CD4-positive, alpha-beta T cell (primary cell): ENCODE measurements around the gene ZKSCAN3. TPM values are rescaled to one million over a fixed set of nuclear protein-coding genes. Genes with fewer than 3 reads are reported as not detected.

ENCODE experiments used
- ATAC-seq: fragments of 200-7000 bp; cut with Tn5 transposase; one replicate; pipeline ENCODE4 v1.10.0; 2022; ENCODE audit warnings: mild to moderate bottlenecking; ENCODE audit not compliant: poor library complexity
- CTCF ChIA-PET: fragments of 350-600 bp; sonication (Branson Sonifier 250); formaldehyde crosslinking; loops from one replicate; lab custom pipeline; 2021; ENCODE audit warnings: antibody characterized with exemption, inconsistent platforms; lab: Charles Lee
- POLR2A ChIA-PET: fragments of 350-600 bp; sonication (Branson Sonifier 250); formaldehyde crosslinking; loops from one replicate; lab custom pipeline; 2021; ENCODE audit warnings: antibody characterized with exemption, inconsistent platforms; lab: Charles Lee
- DNase-seq, 14 experiments: peaks; one replicate each; pipeline ENCODE4 v3.0.0-alpha.2; 2013 to 2020; ENCODE audit warnings: mixed read lengths in 2 of 14
- H3K27ac ChIP-seq, 2 donors: one replicate each; pipeline versions ENCODE4 v1.5.1 to v1.7.0; 2013; ENCODE audit warnings: low read length in 2 of 2, low read depth in 1 of 2, mild to moderate bottlenecking in 1 of 2
- H3K27me3 ChIP-seq, 2 experiments: 1 replicate in 1 of 2; 2 replicates in 1 of 2; pipeline versions ENCODE4 v1.6.1 to v1.7.0; 2013; ENCODE audit warnings: low read length in 2 of 2, control low read depth in 1 of 2, mild to moderate bottlenecking in 1 of 2, moderate library complexity in 1 of 2; ENCODE audit not compliant: insufficient read depth in 2 of 2, control insufficient read depth in 1 of 2
- H3K36me3 ChIP-seq: one replicate; pipeline ENCODE4 v1.6.1; 2013; ENCODE audit warnings: low read length, control low read depth; ENCODE audit not compliant: insufficient read depth
- H3K4me1 ChIP-seq: one replicate; pipeline ENCODE4 v1.6.1; 2013; ENCODE audit warnings: low read length, control low read depth; ENCODE audit not compliant: insufficient read depth
- H3K4me3 ChIP-seq: one replicate; pipeline ENCODE4 v1.5.1; 2013; ENCODE audit warnings: mild to moderate bottlenecking, low read length, moderate library complexity
- H3K9me3 ChIP-seq, 2 experiments: 1 replicate in 1 of 2; 2 replicates in 1 of 2; pipeline versions ENCODE4 v1.6.1 to v1.7.0; 2013; ENCODE audit warnings: low read length in 2 of 2, mild to moderate bottlenecking in 2 of 2, control low read depth in 1 of 2, moderate library complexity in 1 of 2; ENCODE audit not compliant: control insufficient read depth in 1 of 2, insufficient read depth in 1 of 2
- H3K27ac Mint-ChIP-seq: one replicate; pipeline ENCODE4 v1.8.0; 2020; ENCODE audit warnings: mixed read lengths
- H3K27me3 Mint-ChIP-seq: one replicate; pipeline ENCODE4 v1.8.0; 2021; ENCODE audit warnings: mixed read lengths
- H3K36me3 Mint-ChIP-seq: one replicate; pipeline ENCODE4 v1.8.0; 2021; ENCODE audit warnings: low read depth, mixed read lengths
- H3K4me1 Mint-ChIP-seq: one replicate; pipeline ENCODE4 v1.8.0; 2021; ENCODE audit warnings: low read depth, mixed read lengths
- H3K4me3 Mint-ChIP-seq: one replicate; pipeline ENCODE4 v1.8.0; 2020; ENCODE audit warnings: mild to moderate bottlenecking, mixed read lengths
- H3K9me3 Mint-ChIP-seq: one replicate; pipeline ENCODE4 v1.8.0; 2020; ENCODE audit warnings: mixed read lengths
- CTCF ChIP-seq: fragments of 200-600 bp; IDR thresholded peaks from one replicate; pipeline ENCODE4 v1.8.0; 2022; ENCODE audit warnings: antibody characterized with exemption, mild to moderate bottlenecking
- intact Hi-C, 2 experiments: fragments of 100-400 bp; cut with DNase I in 1 of 2; cut with micrococcal nuclease in 1 of 2; formaldehyde crosslinking; loops; one replicate each; pipeline versions ENCODE4 v1.15.1 to v1.9.0; 2023 to 2025; cut with DNase I, micrococcal nuclease
- total RNA-seq, 174 experiments: library from RNA in 2 of 174; stranded (reverse) in 2 of 174; gene quantifications; one replicate each; pipeline ENCODE4 v1.2.3 and lab custom pipeline; 2021 to 2026

ZKSCAN3 gene
- total RNA-seq, 2 experiments from 2014 or later = 0.88 to 0.89 TPM

GRCh38 chr6:28343898-28344677, 5.7 kb upstream of the ZKSCAN3 start:
- no peak overlapping the region for H3K4me3 Mint-ChIP-seq
- POLR2A ChIA-PET = interaction anchor here (0.6 kb wide), 1 partner anchor 61 kb away, joined by 3 read pairs; no protein-coding TSS in a partner anchor
- CTCF ChIA-PET = interaction anchor here (0.6 to 0.7 kb wide), 2 partner anchors 12 to 352 kb away, joined by 3 read pairs; no protein-coding TSS in a partner anchor
- TF ChIP-seq CTCF = no peak
- no peak overlapping the region for H3K27ac Mint-ChIP-seq
- no peaks in the 10 kb centered on the region for H3K36me3 ChIP-seq
- H3K9me3 Mint-ChIP-seq = peaks cover 2% of the 10 kb centered on the region
- H3K27me3 Mint-ChIP-seq = peaks cover 49% of the 10 kb centered on the region
- no peak overlapping the region for H3K4me3 ChIP-seq
- no peak overlapping the region for H3K27ac ChIP-seq
- H3K4me1 ChIP-seq = no peaks in the 10 kb centered on the region
- no peaks in the 10 kb centered on the region for H3K36me3 Mint-ChIP-seq
- intact Hi-C loops = no loop called here
- no peaks in the 10 kb centered on the region for H3K4me1 Mint-ChIP-seq
- H3K9me3 ChIP-seq = peaks cover 0 to 4% of the 10 kb centered on the region in 2 experiments
- DNase-seq (no peak), ATAC-seq (no peak)
- peaks cover 0 to 11% of the 10 kb centered on the region in 2 experiments for H3K27me3 ChIP-seq

GRCh38 chr6:28345201-28345600, 4.5 kb upstream of the ZKSCAN3 start:
- Histone ChIP-seq H3K36me3 (no peaks in the 10 kb centered on the region), H3K27me3 (peaks cover 0 to 11% of the 10 kb centered on the region in 2 experiments), H3K4me3 (no peak overlapping the region), H3K9me3 (peaks cover 0 to 4% of the 10 kb centered on the region in 2 experiments), H3K4me1 (peaks cover 4% of the 10 kb centered on the region), H3K27ac (no peak overlapping the region)
- CTCF ChIA-PET = interaction anchor here (0.7 to 0.9 kb wide), 2 partner anchors 16 to 353 kb away, joined by 3 read pairs; no protein-coding TSS in a partner anchor
- TF ChIP-seq CTCF = no peak
- POLR2A ChIA-PET = interaction anchor here (1.1 kb wide), 1 partner anchor 78 kb away, joined by 3 read pairs; the partner anchor contains the start of gene ZSCAN26
- H3K4me3 Mint-ChIP-seq = no peak overlapping the region
- intact Hi-C loops = loop anchor here in 1 of 2 experiments (5.0 kb wide), 1 partner anchor 78 kb away; the partner anchor contains the start of gene ZSCAN26
- H3K36me3 Mint-ChIP-seq = peaks cover 8% of the 10 kb centered on the region
- H3K9me3 Mint-ChIP-seq = peaks cover 2% of the 10 kb centered on the region
- ATAC-seq = no peak
- no peak for DNase-seq
- H3K4me1 Mint-ChIP-seq = peaks cover 10% of the 10 kb centered on the region
- peaks cover 49% of the 10 kb centered on the region for H3K27me3 Mint-ChIP-seq
- H3K27ac Mint-ChIP-seq = no peak overlapping the region

- Mint-ChIP-seq H3K4me3 (no peak overlapping the region), H3K27ac (no peak overlapping the region), H3K4me1 (peaks cover 29% of the 10 kb centered on the region), H3K36me3 (peaks cover 9% of the 10 kb centered on the region), H3K9me3 (no peaks in the 10 kb centered on the region), H3K27me3 (peaks cover 45% of the 10 kb centered on the region)
- Histone ChIP-seq H3K27me3 (peaks cover 0 to 11% of the 10 kb centered on the region in 2 experiments), H3K9me3 (no peaks in the 10 kb centered on the region), H3K36me3 (no peaks in the 10 kb centered on the region), H3K27ac (no peak overlapping the region), H3K4me1 (peaks cover 13% of the 10 kb centered on the region), H3K4me3 (no peak overlapping the region)
- ChIA-PET POLR2A (interaction anchor here (0.9 kb wide), 1 partner anchor 12 kb away, joined by 3 read pairs; no protein-coding TSS in a partner anchor), CTCF (interaction anchor here (0.5 to 2.5 kb wide), 4 partner anchors 9 to 431 kb away, joined by 3 to 11 read pairs (median 3); no protein-coding TSS in a partner anchor)
- intact Hi-C loops = loop anchor here in 1 of 2 experiments (5.0 kb wide), 1 partner anchor 80 kb away; the partner anchor contains the start of gene ZSCAN26
- no peak for DNase-seq
- no peak for ATAC-seq
- no peak for TF ChIP-seq CTCF
These were observed 2.6 kb upstream of the ZKSCAN3 start for GRCh38 chr6:28347119-28347518.
